Right kidney (tissue), 1 donor: ENCODE data around the gene CWC25.
A peak's percentile ranks its signal among the peaks of the same experiment; 100 is the strongest.
"Not testable (repeated sequence)": the region's sequence is repeated elsewhere in the genome, so short reads cannot be mapped to it uniquely, and the experiment has no call there.

Experiments used
- DNase-seq: peaks from one replicate; pipeline ENCODE4 v3.0.0-alpha.2; 2016

CWC25 gene

GRCh38 chr17:38853292-38854219, 28.4 kb upstream of the CWC25 start, which contains the start of gene RPL23:
RPL23 (minus strand) TSS chr17:38853721; CDS start chr17:38853710, 11 bp downstream.
- DNase-seq: peak; percentile 95

GRCh38 chr17:38852771-38853291, 27.7 kb upstream of the CWC25 start:
- no peak for DNase-seq

- no peak for DNase-seq
Observed at GRCh38 chr17:38851434-38851833, 26.3 kb upstream of the CWC25 start.

GRCh38 chr17:38850374-38850773, 25.3 kb upstream of the CWC25 start:
- DNase-seq: no peak

GRCh38 chr17:38848939-38849605, 24.0 kb upstream of the CWC25 start:
- no peak for DNase-seq

GRCh38 chr17:38848557-38848891, 23.4 kb upstream of the CWC25 start:
- no peak for DNase-seq

- no peak for DNase-seq
Observed at GRCh38 chr17:38844261-38844757, 19.2 kb upstream of the CWC25 start.

- no peak for DNase-seq
Observed at GRCh38 chr17:38825762-38826247, 684 bp upstream of the CWC25 start.

GRCh38 chr17:38815576-38816193, 9.4 kb downstream of the CWC25 start:
- DNase-seq: no peak

GRCh38 chr17:38809828-38810227, 15.3 kb downstream of the CWC25 start:
- DNase-seq: no peak

- DNase-seq: no peak
Observed at GRCh38 chr17:38800237-38800760, 24.8 kb downstream of the CWC25 start.

GRCh38 chr17:38799501-38800236, 25.5 kb downstream of the CWC25 start, which contains the start of gene PIP4K2B:
PIP4K2B (minus strand) TSS chr17:38799556; CDS start chr17:38799424, 132 bp downstream.
- peak; percentile 99 for DNase-seq

- peak; percentile 82 for DNase-seq
Observed at GRCh38 chr17:38798614-38799500, 26.3 kb downstream of the CWC25 start.

- DNase-seq: no peak
Observed at GRCh38 chr17:38797828-38798227, 27.3 kb downstream of the CWC25 start.

GRCh38 chr17:38797158-38797490, 28.0 kb downstream of the CWC25 start:
- no peak for DNase-seq

GRCh38 chr17:38796451-38797157, 28.5 kb downstream of the CWC25 start:
- no peak for DNase-seq

- no peak for DNase-seq
Observed at GRCh38 chr17:38794221-38794620, 30.9 kb downstream of the CWC25 start.

GRCh38 chr17:38791162-38791561, 34.0 kb downstream of the CWC25 start:
- DNase-seq: no peak

- DNase-seq: not testable (repeated sequence)
Observed at GRCh38 chr17:38790148-38790707, 34.9 kb downstream of the CWC25 start.
